ENCODE measurements around the gene ZNF511.

The ZNF511 gene

DNA sequence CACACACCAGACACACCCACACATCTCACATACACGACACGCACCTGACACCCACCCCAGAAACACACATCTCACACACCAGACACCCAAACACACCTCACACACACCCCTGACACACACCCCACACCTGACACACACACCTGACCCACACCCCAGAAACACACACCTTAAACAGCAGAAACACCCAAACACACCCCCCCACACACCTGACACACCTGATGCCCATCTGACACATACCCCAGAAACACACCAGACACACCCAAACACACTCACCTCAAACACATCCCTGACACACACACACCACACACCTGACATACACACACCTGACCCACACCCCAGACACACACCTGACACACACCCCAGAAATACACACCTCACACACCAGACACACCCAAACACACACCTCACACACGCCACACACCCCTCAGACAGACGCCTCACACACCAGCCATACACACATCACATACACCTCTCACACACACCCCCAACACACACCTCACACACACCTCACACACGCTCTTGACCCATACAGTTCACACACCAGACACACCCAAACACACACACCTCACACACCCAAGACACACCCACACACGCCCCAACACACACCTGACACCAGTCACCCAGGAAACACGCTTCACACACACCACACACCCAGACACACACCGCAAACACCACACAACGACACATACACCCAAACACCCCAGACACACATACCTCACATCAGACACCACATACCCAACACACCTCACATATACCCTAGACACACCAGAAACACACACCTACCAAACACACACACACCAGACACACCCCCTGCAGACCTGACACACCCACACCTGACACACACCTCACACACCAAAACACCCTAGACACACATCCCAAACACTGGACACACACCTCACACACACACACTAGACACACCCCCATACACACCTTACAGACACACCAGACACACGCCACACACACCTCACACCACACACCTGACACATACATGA is 29.7 kb downstream of the ZNF511 start:
- TF ChIP-seq MYC (IDR thresholded peaks at IDR 0.05; ENCODE audit: low read depth, low read length) (no peak), POLR2A (IDR thresholded peaks at IDR 0.05; ENCODE audit: extremely low read depth, insufficient read length) (no peak)
- TF ChIP-seq, protein P1, sequence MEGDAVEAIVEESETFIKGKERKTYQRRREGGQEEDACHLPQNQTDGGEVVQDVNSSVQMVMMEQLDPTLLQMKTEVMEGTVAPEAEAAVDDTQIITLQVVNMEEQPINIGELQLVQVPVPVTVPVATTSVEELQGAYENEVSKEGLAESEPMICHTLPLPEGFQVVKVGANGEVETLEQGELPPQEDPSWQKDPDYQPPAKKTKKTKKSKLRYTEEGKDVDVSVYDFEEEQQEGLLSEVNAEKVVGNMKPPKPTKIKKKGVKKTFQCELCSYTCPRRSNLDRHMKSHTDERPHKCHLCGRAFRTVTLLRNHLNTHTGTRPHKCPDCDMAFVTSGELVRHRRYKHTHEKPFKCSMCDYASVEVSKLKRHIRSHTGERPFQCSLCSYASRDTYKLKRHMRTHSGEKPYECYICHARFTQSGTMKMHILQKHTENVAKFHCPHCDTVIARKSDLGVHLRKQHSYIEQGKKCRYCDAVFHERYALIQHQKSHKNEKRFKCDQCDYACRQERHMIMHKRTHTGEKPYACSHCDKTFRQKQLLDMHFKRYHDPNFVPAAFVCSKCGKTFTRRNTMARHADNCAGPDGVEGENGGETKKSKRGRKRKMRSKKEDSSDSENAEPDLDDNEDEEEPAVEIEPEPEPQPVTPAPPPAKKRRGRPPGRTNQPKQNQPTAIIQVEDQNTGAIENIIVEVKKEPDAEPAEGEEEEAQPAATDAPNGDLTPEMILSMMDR (IDR thresholded peaks at IDR 0.05; ENCODE audit: low read depth, low read length), result no peak
- TF ChIP-seq, protein P2, sequence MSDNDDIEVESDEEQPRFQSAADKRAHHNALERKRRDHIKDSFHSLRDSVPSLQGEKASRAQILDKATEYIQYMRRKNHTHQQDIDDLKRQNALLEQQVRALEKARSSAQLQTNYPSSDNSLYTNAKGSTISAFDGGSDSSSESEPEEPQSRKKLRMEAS (IDR thresholded peaks at IDR 0.05; ENCODE audit: low read depth, low read length), result no peak
- H3K4me3 ChIP-seq (ENCODE audit: low read depth, low read length), result no peak overlapping the region
- no peak for DNase-seq (ENCODE audit: low read depth)

DNA sequence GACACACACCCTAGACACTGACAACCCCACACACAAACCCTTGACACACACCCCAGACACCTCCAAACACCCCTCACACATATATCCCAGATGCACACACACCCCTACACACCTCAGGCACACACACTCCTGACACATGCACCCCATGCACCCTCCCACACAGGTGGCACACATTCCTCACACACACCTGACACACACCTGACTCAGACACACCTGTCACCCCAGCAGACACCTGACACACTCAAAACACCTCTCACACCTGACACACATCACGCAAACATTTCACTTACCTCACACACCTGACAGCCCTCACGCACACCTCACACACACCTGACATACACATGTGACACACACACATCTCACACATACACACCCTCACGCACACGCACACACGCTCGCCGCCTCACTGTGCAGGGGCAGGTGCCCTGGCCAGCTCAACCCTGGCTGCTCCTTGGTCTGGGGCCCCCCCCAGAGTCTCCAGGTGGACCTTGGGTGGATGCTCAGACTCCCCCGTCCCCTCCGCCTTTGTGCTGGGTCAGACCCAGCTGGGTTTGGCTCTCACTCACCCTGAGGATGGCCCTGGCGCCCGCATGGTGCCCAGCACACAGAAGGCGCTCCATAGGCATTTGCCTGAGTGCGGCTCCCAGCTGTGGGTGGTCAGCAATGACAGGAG is 31.1 kb downstream of the ZNF511 start:
- DNase-seq (ENCODE audit: low read depth), result no peak
- TF ChIP-seq POLR2A (IDR thresholded peaks at IDR 0.05; ENCODE audit: extremely low read depth, insufficient read length) (no peak), MYC (IDR thresholded peaks at IDR 0.05; ENCODE audit: low read depth, low read length) (no peak)
- TF ChIP-seq, protein P2 (IDR thresholded peaks at IDR 0.05; ENCODE audit: low read depth, low read length), result no peak
- TF ChIP-seq, protein P1 (IDR thresholded peaks at IDR 0.05; ENCODE audit: low read depth, low read length), result no peak
- H3K4me3 ChIP-seq (ENCODE audit: low read depth, low read length), result no peak overlapping the region

DNA sequence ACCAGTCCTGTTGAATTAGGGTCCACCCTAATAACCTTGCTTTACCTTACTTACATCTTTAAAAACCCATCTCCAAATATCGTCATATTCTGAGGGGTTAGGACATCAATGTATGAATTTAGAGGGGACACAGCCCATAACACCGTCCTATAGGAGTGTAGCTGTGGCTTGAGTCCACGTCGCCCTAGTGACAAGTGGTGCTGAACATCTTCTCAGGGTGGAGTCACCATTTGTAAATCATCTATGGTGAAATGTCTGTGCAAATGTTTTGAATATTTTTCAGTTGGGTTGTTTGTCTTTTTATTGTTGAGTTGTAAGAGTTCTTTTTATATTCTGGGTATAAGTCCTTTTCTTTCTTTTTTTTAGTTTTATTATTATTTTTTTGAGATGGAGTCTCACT is 33.3 kb downstream of the ZNF511 start:
- no peak overlapping the region for H3K4me3 ChIP-seq (ENCODE audit: low read depth, low read length)

DNA sequence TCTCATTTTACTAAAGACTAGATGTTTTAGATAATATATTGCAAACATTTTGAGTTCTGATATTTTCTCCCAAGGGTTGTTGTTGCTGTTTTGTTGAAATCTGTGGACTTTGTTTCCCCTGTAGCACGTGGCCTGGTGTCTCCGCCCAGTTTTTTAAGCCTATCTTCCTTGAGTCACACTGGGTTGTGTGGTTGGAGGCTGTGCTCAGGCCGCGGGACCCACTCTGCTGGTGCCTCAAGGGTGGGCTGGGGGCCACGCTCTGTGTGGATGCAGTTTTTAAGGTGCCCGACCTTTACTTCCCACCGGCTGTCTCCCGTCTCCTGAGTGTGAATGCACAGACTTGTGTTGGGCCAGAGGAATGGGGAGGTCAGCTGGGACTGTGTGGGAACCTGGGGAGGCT is 34.2 kb downstream of the ZNF511 start:
- DNase-seq (ENCODE audit: low read depth), result no peak
- no peak overlapping the region for H3K4me3 ChIP-seq (ENCODE audit: low read depth, low read length)
- TF ChIP-seq, protein P2 (IDR thresholded peaks at IDR 0.05; ENCODE audit: low read depth, low read length), result no peak
- TF ChIP-seq POLR2A (IDR thresholded peaks at IDR 0.05; ENCODE audit: extremely low read depth, insufficient read length), result no peak
- TF ChIP-seq MYC (IDR thresholded peaks at IDR 0.05; ENCODE audit: low read depth, low read length), result no peak

More for the DNA sequence above, 33.3 kb downstream of the ZNF511 start:
- no peak for DNase-seq (ENCODE audit: low read depth)
- no peak for TF ChIP-seq MYC (IDR thresholded peaks at IDR 0.05; ENCODE audit: low read depth, low read length)
- TF ChIP-seq, protein P2 (IDR thresholded peaks at IDR 0.05; ENCODE audit: low read depth, low read length), result no peak
- TF ChIP-seq POLR2A (IDR thresholded peaks at IDR 0.05; ENCODE audit: extremely low read depth, insufficient read length), result no peak
- TF ChIP-seq, protein P1 (IDR thresholded peaks at IDR 0.05; ENCODE audit: low read depth, low read length), result no peak

DNA sequence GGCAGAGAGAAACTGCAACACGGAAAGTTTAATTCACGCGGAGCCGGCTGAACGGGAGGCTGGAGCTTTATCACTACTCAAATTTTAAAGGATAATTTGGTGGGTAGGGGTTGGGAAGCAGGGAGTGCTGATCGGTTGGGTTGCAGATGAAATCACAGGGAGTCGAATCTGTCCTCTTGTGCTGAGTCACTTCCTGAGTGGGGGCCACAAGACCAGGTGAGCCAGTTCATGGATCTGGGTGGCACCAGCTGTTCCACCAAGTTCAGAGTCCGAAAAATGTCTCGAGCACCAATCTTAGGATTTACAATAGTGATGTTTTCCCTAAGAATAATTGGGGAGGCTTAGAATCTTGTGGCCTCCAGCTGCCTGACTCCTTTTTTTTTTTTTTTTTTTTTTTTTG is 34.8 kb downstream of the ZNF511 start:
- H3K4me3 ChIP-seq (ENCODE audit: low read depth, low read length), result no peak overlapping the region
- no peak for TF ChIP-seq MYC (IDR thresholded peaks at IDR 0.05; ENCODE audit: low read depth, low read length)
- TF ChIP-seq, protein P1 (IDR thresholded peaks at IDR 0.05; ENCODE audit: low read depth, low read length), result no peak
- no peak for TF ChIP-seq POLR2A (IDR thresholded peaks at IDR 0.05; ENCODE audit: extremely low read depth, insufficient read length)
- TF ChIP-seq, protein P2 (IDR thresholded peaks at IDR 0.05; ENCODE audit: low read depth, low read length), result no peak
- no peak for DNase-seq (ENCODE audit: low read depth)

All from NB4 (cell line).